ENCODE data around the gene PLSCR1. TPM values are rescaled to one million over a fixed set of nuclear protein-coding genes. Genes with fewer than 3 reads are reported as not detected.

PLSCR1 gene
- total RNA-seq, 3 donors from 2014 or later, result 119 to 264 (median 180) TPM

DNA sequence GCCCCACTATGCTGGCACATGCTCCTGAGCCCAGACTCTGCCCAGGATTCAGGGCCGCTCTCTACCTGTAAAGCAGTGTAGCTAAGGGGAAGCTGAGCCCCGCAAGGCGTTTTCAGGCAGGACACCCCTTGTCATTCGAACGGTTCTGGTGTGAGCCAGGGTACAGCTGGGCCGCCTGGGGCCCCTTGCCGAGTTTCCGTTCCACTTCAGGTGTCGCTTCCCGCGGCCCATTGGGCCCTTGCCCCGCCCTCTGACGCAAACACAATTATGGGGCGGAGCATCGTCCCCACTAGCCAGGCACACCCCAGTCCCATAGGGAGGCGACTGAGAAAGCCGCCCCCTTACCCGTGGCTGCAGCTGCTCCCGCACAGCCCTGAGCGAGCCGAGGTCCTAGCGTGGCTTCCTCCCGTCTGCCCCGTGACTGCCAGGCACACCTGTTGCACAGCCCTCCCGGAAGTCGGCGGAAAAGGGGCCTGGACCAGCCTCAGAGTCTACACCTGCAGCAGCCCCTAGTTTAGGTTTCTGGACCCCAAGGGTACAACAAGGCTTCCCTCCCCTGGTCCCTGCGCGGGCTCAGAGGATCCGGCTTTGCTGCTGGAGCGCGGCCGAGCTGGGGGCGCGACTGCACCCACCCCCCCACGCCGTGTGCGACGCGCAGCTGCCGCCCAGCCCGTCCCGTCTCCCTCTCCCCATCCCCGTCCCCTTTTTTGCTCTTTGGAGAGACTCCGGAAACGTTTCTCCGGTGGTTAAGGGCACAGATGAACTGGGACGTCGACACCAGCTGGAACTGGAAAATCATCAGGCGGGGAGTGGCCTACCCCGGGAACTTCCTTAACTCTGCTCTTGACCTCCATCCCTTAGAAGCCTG, 75.0 kb downstream of the PLSCR1 start, which contains the start of gene PLSCR2:
TSS of gene PLSCR2 (minus strand) at position 412 of the 868 bp plus-strand sequence. CDS start 9,657 bp downstream, outside the sequence.
- TF ChIP-seq, protein P1, sequence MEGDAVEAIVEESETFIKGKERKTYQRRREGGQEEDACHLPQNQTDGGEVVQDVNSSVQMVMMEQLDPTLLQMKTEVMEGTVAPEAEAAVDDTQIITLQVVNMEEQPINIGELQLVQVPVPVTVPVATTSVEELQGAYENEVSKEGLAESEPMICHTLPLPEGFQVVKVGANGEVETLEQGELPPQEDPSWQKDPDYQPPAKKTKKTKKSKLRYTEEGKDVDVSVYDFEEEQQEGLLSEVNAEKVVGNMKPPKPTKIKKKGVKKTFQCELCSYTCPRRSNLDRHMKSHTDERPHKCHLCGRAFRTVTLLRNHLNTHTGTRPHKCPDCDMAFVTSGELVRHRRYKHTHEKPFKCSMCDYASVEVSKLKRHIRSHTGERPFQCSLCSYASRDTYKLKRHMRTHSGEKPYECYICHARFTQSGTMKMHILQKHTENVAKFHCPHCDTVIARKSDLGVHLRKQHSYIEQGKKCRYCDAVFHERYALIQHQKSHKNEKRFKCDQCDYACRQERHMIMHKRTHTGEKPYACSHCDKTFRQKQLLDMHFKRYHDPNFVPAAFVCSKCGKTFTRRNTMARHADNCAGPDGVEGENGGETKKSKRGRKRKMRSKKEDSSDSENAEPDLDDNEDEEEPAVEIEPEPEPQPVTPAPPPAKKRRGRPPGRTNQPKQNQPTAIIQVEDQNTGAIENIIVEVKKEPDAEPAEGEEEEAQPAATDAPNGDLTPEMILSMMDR (IDR thresholded peaks at IDR 0.05), result no peak
- no peaks in the 10 kb centered on the region for H3K4me1 ChIP-seq (ENCODE audit: low read depth)
- ATAC-seq (peak; percentile 89), DNase-seq (peak; percentile 79 to 87 (median 84))
- intact Hi-C loops (cut with DNase I, micrococcal nuclease), result no loop called here
- H3K9me3 ChIP-seq, result no peaks in the 10 kb centered on the region
- H3K36me3 ChIP-seq (ENCODE audit: low read depth), result no peaks in the 10 kb centered on the region
- H3K4me3 ChIP-seq, result no peak within 1 kb of the TSS

- no peaks in the 10 kb centered on the region for H3K4me1 ChIP-seq (ENCODE audit: low read depth)
- DNase-seq, result no peak
Measured at GRCh38 chr3:146468671-146469149, 75.7 kb downstream of the PLSCR1 start.

GRCh38 chr3:146468234-146468633, 76.2 kb downstream of the PLSCR1 start:
- H3K36me3 ChIP-seq (ENCODE audit: low read depth), result no peaks in the 10 kb centered on the region
- ATAC-seq (no peak), DNase-seq (peak in 1 of 3 donors; percentile 32)
- TF ChIP-seq, protein P1 (IDR thresholded peaks at IDR 0.05), result no peak
- H3K4me3 ChIP-seq, result no peak overlapping the region
- intact Hi-C loops (cut with DNase I, micrococcal nuclease), result no loop called here
- no peaks in the 10 kb centered on the region for H3K4me1 ChIP-seq (ENCODE audit: low read depth)
- H3K9me3 ChIP-seq, result no peaks in the 10 kb centered on the region

More at GRCh38 chr3:146468671-146469149, 75.7 kb downstream of the PLSCR1 start:
- TF ChIP-seq, protein P1 (IDR thresholded peaks at IDR 0.05), result no peak
- intact Hi-C loops (cut with DNase I, micrococcal nuclease), result no loop called here
- Histone ChIP-seq H3K9me3 (no peaks in the 10 kb centered on the region), H3K4me3 (no peak overlapping the region), H3K36me3 (ENCODE audit: low read depth) (no peaks in the 10 kb centered on the region)
- ATAC-seq, result no peak

GRCh38 chr3:146466604-146467003, 77.8 kb downstream of the PLSCR1 start:
- intact Hi-C loops (cut with DNase I, micrococcal nuclease), result no loop called here
- no peak for ATAC-seq
- TF ChIP-seq, protein P1 (IDR thresholded peaks at IDR 0.05), result no peak
- Histone ChIP-seq H3K36me3 (ENCODE audit: low read depth) (no peaks in the 10 kb centered on the region), H3K4me3 (no peak overlapping the region), H3K9me3 (no peaks in the 10 kb centered on the region), H3K4me1 (ENCODE audit: low read depth) (no peaks in the 10 kb centered on the region)
- DNase-seq, result no peak

- Histone ChIP-seq H3K36me3 (ENCODE audit: low read depth) (no peaks in the 10 kb centered on the region), H3K4me3 (no peak overlapping the region), H3K9me3 (no peaks in the 10 kb centered on the region), H3K4me1 (ENCODE audit: low read depth) (no peaks in the 10 kb centered on the region)
- intact Hi-C loops (cut with DNase I, micrococcal nuclease), result no loop called here
- TF ChIP-seq, protein P1 (IDR thresholded peaks at IDR 0.05), result no peak
- ATAC-seq (no peak), DNase-seq (no peak)
Measured at GRCh38 chr3:146465693-146466465, 78.5 kb downstream of the PLSCR1 start.

Other genes with a start within 250 kb of the PLSCR1 start
- 1 to 10 TPM in 2 of 3 donors, under 1 TPM in 1; 0.82 to 2.8 (median 1.3) TPM for gene PLSCR2, start 75.0 kb downstream of the PLSCR1 start, total RNA-seq
- gene PLSCR5, start 60.7 kb upstream of the PLSCR1 start, total RNA-seq, result not detected

Measured in mucosa of descending colon (tissue), 3 donors.